Measurements from ENCODE around the gene CAPN5. TPM values are rescaled to one million over a fixed set of nuclear protein-coding genes. Genes with fewer than 3 reads are reported as not detected.

The CAPN5 gene
- total and polyA plus RNA-seq, 2 of the 13 experiments (the other 11 are each of a cell fraction or from before 2014, with no cell fraction given), result 0.27 to 1.2 TPM

- H3K4me1 ChIP-seq (ENCODE audit: insufficient read depth, low read length), result peaks cover 56% of the 10 kb centered on the region
- FAIRE-seq (no peak), DNase-seq (ENCODE audit: low spot score) (no peak), ATAC-seq (no peak)
- no peak overlapping the region for H3K4me2 ChIP-seq (ENCODE audit: low read depth, low read length)
- H3K9me3 ChIP-seq (ENCODE audit: low read length), result no peaks in the 10 kb centered on the region
- TF ChIP-seq CBX5 (CRISPR knock-in tag; IDR thresholded peaks at IDR 0.05; ENCODE audit: borderline replicate concordance) (no peak), GMEB2 (CRISPR knock-in tag; IDR thresholded peaks at IDR 0.05; ENCODE audit: low read depth) (no peak), STAT5B (CRISPR knock-in tag; IDR thresholded peaks at IDR 0.05) (no peak), PITX1 (CRISPR knock-in tag; IDR thresholded peaks at IDR 0.05) (no peak), ZFAT (CRISPR knock-in tag; conservative IDR thresholded peaks at IDR 0.05) (no peak), ZNF101 (CRISPR knock-in tag; IDR thresholded peaks at IDR 0.05; ENCODE audit: borderline replicate concordance, low read depth) (no peak)
- H3K9ac ChIP-seq (ENCODE audit: insufficient read depth, low read depth, low read length), result no peak overlapping the region
- in situ Hi-C loops (cut with HindIII; ENCODE audit: extremely low pct_ligation_motif_present, low pct_unique_long_range_greater_than_20kb) (no loop called here), intact Hi-C loops (cut with micrococcal nuclease; ENCODE audit: unreplicated experiment) (no loop called here)
- H4K20me1 ChIP-seq (ENCODE audit: insufficient read depth, low read length), result no peaks in the 10 kb centered on the region
- BruUV-seq (replicated peaks), result no TSS peak
- POLR2A ChIA-PET, result interaction anchor here (2.6 kb wide), 1 partner anchor 48 kb away, joined by 12 read pairs; the partner anchor contains the start of gene MYO7A
- 90% methylated on average over 5 of the region's 15 CpGs for WGBS (ENCODE audit: low lambda C conversion rate)
- CTCF ChIA-PET (ENCODE audit: low intra/inter-chr PET ratio, low total read pairs), result no interaction called here
- no peak overlapping the region for H3K4me3 ChIP-seq (replicated peaks in 1 of 3; ENCODE audit: insufficient read depth in 1 of 3, low read depth in 2 of 3, low read length in 3 of 3)
- no peaks in the 10 kb centered on the region for H3K36me3 ChIP-seq (replicated peaks in 1 of 2; ENCODE audit: control insufficient read depth in 1 of 2, insufficient read depth in 2 of 2, low read length in 2 of 2)
- H3K27me3 ChIP-seq (ENCODE audit: control insufficient read depth in 1 of 2, insufficient read depth in 2 of 2, low read length in 2 of 2), result no peaks in the 10 kb centered on the region
- no peaks in the 10 kb centered on the region for H3K79me2 ChIP-seq (ENCODE audit: insufficient read depth, low read length)
- H3K27ac ChIP-seq (ENCODE audit: extremely low read length, insufficient read depth, low read length), result no peak overlapping the region
- no peak overlapping the region for H2AFZ ChIP-seq (ENCODE audit: low read length)
These were observed 108.5 kb downstream of the CAPN5 start for GRCh38 chr11:77175021-77175842.

Other genes with a start within 250 kb of the CAPN5 start
- gene ACER3, start 206.1 kb upstream of the CAPN5 start, total RNA-seq (2016; rRNA removed; fragmentation: Illumina TruSeq; extraction: Trizol), result 8.4 and 9.8 TPM in 2 replicates
- gene ACER3, start 206.1 kb upstream of the CAPN5 start, polyA plus RNA-seq (2011; rRNA removed), result 4.4 and 6.0 TPM in 2 replicates
- gene B3GNT6, start 32.6 kb upstream of the CAPN5 start, total RNA-seq (2016; rRNA removed; fragmentation: Illumina TruSeq; extraction: Trizol), result not detected in 2 replicates
- not detected in 2 replicates for gene B3GNT6, start 32.6 kb upstream of the CAPN5 start, polyA plus RNA-seq (2011; rRNA removed)
- not detected in 2 replicates for gene OMP, start 35.9 kb downstream of the CAPN5 start, total RNA-seq (2016; rRNA removed; fragmentation: Illumina TruSeq; extraction: Trizol)
- gene OMP, start 35.9 kb downstream of the CAPN5 start, polyA plus RNA-seq (2011; rRNA removed), result not detected in 2 replicates
- gene MYO7A, start 61.3 kb downstream of the CAPN5 start, total RNA-seq (2016; rRNA removed; fragmentation: Illumina TruSeq; extraction: Trizol), result 3.6 and 7.5 TPM in 2 replicates
- 8.1 and 10.0 TPM in 2 replicates for gene MYO7A, start 61.3 kb downstream of the CAPN5 start, polyA plus RNA-seq (2011; rRNA removed)
- gene GDPD4, start 234.7 kb downstream of the CAPN5 start, total RNA-seq (2016; rRNA removed; fragmentation: Illumina TruSeq; extraction: Trizol), result not detected in 2 replicates
- gene GDPD4, start 234.7 kb downstream of the CAPN5 start, polyA plus RNA-seq (2011; rRNA removed), result not detected in 2 replicates

Measured in HepG2 (cell line).